ENCODE data around the gene KIF25.
"Not testable (repeated sequence)": the region's sequence is repeated elsewhere in the genome, so short reads cannot be mapped to it uniquely, and the experiment has no call there.

Gene KIF25

DNA sequence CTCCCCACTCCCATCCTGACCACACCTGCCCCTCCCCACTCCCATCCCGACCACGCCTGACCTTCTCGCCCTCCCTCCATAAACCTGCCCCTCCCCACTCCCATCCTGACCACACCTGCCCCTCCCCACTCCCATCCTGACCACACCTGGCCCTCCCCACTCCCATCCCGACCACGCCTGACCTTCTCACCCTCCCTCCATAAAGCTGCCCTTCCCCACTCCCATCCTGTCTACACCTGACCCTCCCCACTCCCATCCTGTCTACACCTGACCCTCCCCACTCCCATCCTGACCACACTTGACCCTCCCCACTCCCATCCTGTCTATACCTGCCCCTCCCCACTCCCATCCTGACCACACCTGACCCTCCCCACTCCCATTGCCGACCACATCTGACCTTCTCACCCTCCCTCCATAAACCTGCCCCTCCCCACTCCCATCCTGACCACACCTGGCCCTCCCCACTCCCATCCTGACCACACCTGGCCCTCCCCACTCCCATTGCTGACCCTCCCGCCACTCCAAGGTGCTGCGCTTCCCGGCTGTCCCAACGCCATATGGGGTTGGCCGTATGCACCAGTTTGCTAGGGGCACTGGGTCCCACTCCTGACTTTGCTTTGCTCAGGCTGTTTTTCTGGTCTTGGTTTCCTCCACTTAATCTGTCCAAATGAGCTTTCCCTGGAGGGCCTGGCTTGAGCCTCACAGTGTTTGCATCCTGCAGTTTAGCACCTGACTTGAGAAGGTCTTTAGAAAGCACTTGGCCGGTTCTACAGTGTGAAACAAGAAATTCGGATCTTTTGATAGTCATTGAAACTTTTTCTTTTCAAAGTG, 2.9 kb downstream of the KIF25 start:
- Mint-ChIP-seq H3K36me3 (peaks cover 4% of the 10 kb centered on the region), H3K4me3 (no peak overlapping the region), H3K9me3 (no peaks in the 10 kb centered on the region), H3K27ac (no peak overlapping the region), H3K4me1 (no peaks in the 10 kb centered on the region)
- ATAC-seq (no peak), DNase-seq (ENCODE audit: low spot score in 2 of 2) (no peak)

DNA sequence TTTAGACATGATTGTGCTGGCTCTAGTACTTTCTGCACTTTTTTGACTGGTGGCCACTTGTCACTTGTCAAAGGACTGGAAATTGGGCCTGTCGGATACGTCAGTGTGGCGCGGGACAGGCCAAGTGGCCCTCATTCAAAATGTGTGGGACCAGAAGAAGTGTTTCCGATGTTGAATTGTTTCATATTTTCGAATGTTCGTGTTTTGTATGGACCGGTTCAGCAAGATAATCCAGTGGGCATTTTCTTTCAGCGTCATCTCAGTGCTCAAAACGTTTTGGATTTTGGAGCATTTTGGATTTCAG, 3.5 kb downstream of the KIF25 start:
- Mint-ChIP-seq H3K9me3 (no peaks in the 10 kb centered on the region), H3K4me3 (no peak overlapping the region), H3K27ac (no peak overlapping the region), H3K4me1 (no peaks in the 10 kb centered on the region), H3K36me3 (peaks cover 4% of the 10 kb centered on the region)
- ATAC-seq: no peak
- DNase-seq (ENCODE audit: low spot score in 2 of 2): no peak

DNA sequence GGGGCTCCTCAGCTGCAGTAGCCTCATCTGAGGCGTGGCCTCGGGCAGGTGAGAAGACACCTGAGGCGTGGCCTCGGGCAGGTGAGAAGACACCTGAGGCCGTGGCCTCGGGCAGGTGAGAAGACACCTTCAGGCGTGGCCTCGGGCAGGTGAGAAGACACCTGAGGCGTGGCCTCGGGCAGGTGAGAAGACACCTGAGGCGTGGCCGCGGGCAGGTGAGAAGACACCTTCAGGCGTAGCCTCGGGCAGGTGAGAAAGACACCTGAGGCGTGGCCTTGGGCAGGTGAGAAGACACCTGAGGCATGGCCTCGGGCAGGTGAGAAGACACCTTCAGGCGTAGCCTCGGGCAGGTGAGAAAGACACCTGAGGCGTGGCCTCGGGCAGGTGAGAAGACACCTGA, 4.0 kb downstream of the KIF25 start:
- H3K27ac Mint-ChIP-seq; DNase-seq (ENCODE audit: low spot score in 2 of 2); H3K4me3 Mint-ChIP-seq; H3K36me3 Mint-ChIP-seq; H3K4me1 Mint-ChIP-seq; H3K9me3 Mint-ChIP-seq; ATAC-seq: not testable (repeated sequence)

DNA sequence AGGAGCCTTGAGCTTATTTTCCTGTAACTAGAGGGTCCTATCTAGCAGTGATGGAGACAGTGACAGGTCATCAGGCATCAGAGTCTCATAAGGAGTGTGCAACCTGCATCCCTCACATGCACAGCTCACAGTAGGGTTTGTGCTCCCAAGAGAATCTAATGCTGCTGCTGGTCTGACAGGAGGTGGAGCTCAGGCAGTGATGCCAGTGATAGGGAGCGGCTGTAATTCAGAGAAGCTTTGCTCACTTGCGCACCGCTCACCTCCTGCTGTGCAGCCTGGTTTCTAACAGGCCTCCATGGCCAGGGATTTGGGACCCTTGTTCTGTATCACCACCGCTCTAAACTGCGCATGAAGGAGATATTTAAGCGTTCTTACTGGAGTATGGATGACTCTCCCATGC, 5.3 kb downstream of the KIF25 start:
- DNase-seq (ENCODE audit: low spot score in 2 of 2): no peak
- Mint-ChIP-seq H3K36me3 (peaks cover 4% of the 10 kb centered on the region), H3K4me1 (no peaks in the 10 kb centered on the region), H3K4me3 (no peak overlapping the region), H3K27ac (no peak overlapping the region), H3K9me3 (no peaks in the 10 kb centered on the region)
- ATAC-seq: no peak

DNA sequence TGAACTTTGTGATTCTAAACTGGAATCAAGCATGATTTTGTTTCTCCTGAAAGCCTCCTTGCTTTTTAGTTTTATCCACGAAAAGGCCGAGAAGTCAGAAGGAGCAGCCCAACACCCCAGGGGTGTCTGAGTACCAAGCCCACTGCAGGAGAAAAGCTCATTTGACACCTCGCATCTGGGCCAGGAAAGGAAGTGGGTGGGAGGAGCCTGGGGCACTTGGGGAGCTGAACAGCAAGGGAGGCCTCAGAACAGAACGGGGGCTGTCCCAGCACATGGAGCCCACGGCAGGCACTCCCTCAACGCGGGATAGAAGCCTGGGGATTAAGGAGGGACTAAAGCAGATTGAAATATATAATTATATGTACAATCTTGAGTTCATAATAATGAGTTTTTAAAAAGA, 6.6 kb downstream of the KIF25 start:
- DNase-seq (ENCODE audit: low spot score in 2 of 2) (no peak), ATAC-seq (no peak)
- Mint-ChIP-seq H3K36me3 (peaks cover 4% of the 10 kb centered on the region), H3K27ac (no peak overlapping the region), H3K9me3 (no peaks in the 10 kb centered on the region), H3K4me1 (no peaks in the 10 kb centered on the region), H3K4me3 (no peak overlapping the region)

DNA sequence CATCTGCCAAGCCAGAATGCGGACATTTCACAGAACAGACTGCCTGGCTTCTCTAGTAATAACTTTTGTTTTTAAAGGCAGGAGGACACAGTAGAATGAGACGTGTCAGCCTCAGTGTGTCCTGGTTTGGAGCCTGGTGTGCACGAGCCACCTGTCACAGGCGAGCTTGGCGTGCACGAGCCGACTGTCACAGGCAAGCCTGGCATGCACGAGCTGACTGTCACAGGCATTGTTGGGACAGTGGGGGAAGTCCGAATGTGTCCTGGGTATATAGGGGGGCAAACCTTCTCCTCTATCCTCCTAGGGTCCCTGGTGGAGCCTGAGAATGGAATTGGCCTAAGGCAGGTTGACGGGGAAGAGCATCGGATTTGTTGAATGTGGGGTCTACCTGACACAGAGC, 7.5 kb downstream of the KIF25 start:
- ATAC-seq (no peak), DNase-seq (ENCODE audit: low spot score in 2 of 2) (no peak)
- H3K4me3 Mint-ChIP-seq: no peak overlapping the region
- peaks cover 4% of the 10 kb centered on the region for H3K36me3 Mint-ChIP-seq
- H3K27ac Mint-ChIP-seq: no peak overlapping the region
- H3K9me3 Mint-ChIP-seq: peaks cover 4% of the 10 kb centered on the region
- H3K4me1 Mint-ChIP-seq: no peaks in the 10 kb centered on the region

DNA sequence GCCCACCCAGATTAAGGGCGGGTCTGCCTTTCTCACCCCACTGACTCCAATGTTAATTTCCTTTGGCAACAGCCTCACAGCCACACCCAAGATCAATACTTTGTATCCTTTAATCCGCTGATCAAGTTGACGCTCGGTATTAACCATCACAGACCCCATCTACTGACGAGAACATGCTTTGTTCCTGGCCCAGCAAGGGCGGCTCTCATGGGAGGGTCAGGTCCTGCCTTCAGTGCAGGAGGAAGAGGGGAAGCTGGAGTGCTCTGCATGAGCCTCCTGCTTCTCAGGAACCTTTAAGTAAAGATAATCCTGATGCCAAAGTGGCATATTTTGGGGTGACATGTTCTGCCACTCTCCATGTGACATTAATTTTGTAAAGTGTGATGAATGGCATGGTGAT, 8.3 kb downstream of the KIF25 start:
- H3K4me1 Mint-ChIP-seq: no peaks in the 10 kb centered on the region
- ATAC-seq (no peak), DNase-seq (ENCODE audit: low spot score in 2 of 2) (no peak)
- no peak overlapping the region for H3K27ac Mint-ChIP-seq
- no peak overlapping the region for H3K4me3 Mint-ChIP-seq
- peaks cover 9% of the 10 kb centered on the region for H3K9me3 Mint-ChIP-seq
- H3K36me3 Mint-ChIP-seq: peaks cover 4% of the 10 kb centered on the region

DNA sequence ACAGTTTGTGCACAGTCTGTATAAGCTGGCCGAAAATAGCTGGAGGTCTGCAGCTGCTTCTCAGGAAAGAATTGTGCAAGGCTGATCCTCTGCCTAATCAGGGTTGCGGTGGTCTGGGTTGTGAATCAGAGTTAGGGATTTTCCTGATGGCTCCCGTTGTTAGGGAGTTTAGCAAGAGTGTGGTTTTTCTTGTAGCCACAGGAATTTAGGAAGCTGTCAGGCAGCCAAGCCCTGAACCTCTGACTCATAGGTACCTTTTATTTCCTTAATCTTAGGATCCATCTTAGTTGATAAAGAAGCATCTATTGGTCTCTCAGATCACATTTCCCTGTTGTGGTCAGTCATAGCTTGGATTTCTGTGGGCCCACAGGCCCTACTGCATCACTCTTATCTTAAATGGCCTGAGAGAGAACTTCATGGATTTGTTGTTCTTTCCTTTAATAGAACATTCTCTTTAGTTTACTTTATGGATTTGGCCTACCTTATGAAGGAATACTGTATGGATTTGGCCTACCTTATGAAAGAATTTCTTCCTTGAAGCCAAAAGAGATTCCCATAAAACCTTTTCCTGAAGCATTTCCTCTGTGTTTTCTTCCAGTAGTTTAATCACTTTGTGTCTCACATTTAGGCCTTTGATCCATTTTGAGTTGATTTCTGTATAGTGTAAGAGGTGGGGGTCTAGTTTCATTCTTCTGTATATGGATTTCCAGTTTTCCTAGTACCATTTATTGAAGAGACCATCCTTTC, 10.3 kb downstream of the KIF25 start:
- H3K36me3 Mint-ChIP-seq: no peaks in the 10 kb centered on the region
- peaks cover 20% of the 10 kb centered on the region for H3K9me3 Mint-ChIP-seq
- ATAC-seq: no peak
- H3K27ac Mint-ChIP-seq: no peak overlapping the region
- no peaks in the 10 kb centered on the region for H3K4me1 Mint-ChIP-seq
- no peak overlapping the region for H3K4me3 Mint-ChIP-seq
- no peak for DNase-seq (ENCODE audit: low spot score in 2 of 2)

DNA sequence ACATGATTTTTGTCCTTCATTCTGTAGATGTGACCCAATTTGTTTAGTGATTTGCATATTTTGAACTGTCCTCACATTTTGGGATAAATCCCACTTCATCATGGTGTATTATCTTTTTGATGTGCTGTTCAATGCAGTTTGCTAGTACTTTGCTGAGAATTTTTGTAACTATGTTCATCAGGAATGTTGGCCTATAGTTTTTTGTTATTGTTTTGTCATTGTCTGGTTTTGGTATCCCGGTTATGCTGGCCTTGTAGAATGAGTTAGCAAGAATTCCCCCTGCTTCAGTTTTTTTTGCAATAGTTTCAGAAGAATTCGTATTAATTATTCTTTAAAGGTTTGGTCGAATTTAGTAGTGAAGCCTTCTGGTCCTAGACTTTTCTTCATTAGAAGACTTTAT, 11.9 kb downstream of the KIF25 start:
- Mint-ChIP-seq H3K4me3 (no peak overlapping the region), H3K27ac (no peak overlapping the region), H3K4me1 (no peaks in the 10 kb centered on the region), H3K36me3 (no peaks in the 10 kb centered on the region), H3K9me3 (peaks cover 20% of the 10 kb centered on the region)
- ATAC-seq: no peak
- DNase-seq (ENCODE audit: low spot score in 2 of 2): no peak

DNA sequence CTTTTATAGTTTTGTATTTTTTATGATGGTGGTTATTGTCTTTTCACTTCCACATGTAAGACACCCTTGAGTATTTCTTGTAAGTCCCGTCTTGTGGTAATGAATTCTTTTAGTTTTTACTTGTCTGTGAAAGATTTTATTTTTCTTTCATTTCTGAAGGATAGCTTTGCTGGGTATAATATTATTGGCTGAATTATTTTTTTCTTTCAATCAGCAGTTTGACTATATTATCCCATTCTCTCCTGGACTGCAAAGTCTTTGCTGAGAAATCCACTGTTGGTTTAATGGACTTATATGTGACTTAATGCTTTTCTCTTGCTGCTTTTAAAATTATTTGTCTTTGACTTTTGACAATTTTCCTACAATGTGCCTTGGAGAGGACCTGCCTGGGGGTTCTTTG, 13.8 kb downstream of the KIF25 start:
- Mint-ChIP-seq H3K4me1 (no peaks in the 10 kb centered on the region), H3K36me3 (no peaks in the 10 kb centered on the region), H3K4me3 (no peak overlapping the region), H3K9me3 (peaks cover 20% of the 10 kb centered on the region), H3K27ac (no peak overlapping the region)
- DNase-seq (ENCODE audit: low spot score in 2 of 2) (no peak), ATAC-seq (no peak)

DNA sequence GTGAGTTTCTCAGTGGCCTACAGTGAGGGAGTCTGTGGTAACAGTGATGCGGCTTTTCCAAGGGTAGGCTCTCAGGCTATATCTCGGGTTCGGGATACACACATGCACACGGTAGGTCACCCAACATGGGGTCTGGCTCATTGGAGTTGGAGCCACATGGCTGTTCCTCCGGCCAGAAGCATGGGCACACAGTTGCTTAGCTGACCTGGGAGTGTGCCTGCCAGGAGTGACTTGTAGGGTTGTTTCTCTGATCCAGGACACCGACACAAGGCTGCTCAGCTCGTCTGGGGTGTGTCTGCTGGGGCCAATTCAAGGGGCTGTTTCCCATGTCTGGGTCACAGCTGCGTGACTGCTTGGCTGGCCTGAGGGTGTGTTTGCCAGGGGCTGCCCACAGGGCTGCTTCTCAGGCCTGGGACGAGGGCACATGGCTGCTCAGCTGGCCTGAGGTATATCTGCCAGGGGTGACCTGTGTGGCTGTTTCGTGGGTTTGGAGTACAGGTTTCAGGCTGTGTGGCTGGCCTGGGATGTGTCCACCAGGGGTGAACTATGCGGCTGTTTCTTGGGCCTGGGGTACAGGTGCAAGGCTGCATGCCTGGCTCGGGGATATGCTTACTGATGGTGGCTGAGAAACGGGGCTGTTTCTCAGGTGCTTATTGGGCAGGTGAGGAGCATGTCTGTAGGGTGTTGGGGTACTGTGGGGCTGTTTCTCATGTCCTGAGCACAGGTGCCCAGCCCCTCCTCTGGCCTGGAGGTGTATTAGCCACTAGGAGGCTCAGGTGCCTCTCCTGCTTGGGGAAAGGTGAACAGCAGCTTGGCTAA, 15.2 kb downstream of the KIF25 start:
- H3K36me3 Mint-ChIP-seq: no peaks in the 10 kb centered on the region
- H3K4me3 Mint-ChIP-seq: no peak overlapping the region
- no peak overlapping the region for H3K27ac Mint-ChIP-seq

DNA sequence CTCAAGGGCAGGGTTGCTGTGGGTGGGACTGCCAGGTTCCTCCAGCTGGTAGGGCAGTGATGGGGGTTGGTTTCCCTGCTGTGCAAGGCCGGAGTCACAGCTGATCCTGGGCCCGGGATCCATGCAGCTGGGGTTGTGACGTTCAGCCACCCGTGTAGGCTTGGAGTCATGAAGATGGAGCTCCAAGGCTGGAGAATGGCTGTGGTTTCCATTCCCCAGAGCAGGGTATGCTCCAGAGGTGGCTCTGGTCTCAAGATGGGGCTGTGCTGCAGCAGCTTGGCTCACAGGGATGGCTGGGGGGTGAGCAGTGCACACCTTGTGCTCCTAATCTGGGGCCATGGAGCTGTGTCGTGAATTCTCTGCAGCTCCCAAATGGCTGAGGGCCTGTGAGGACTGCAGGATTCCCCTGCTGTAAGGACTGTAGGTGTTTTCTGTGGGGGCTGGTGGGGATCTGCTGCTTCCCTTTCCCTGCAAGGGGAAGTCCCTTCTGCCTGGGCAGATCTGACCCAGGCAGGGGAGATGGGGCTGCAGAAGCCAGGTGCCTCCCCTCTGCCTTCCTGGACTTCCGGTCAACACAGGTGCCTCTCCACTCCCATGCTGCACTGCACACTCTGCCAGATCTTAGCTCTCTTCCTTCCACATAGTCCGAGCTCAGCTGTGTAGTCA, 15.9 kb downstream of the KIF25 start:
- DNase-seq (ENCODE audit: low spot score in 2 of 2) (no peak), ATAC-seq (no peak)
- H3K4me1 Mint-ChIP-seq: no peaks in the 10 kb centered on the region
- no peak overlapping the region for H3K4me3 Mint-ChIP-seq
- no peak overlapping the region for H3K27ac Mint-ChIP-seq
- no peaks in the 10 kb centered on the region for H3K36me3 Mint-ChIP-seq
- H3K9me3 Mint-ChIP-seq: peaks cover 20% of the 10 kb centered on the region

More for the DNA sequence above, 15.2 kb downstream of the KIF25 start:
- H3K9me3 Mint-ChIP-seq: peaks cover 20% of the 10 kb centered on the region
- DNase-seq (ENCODE audit: low spot score in 2 of 2): no peak
- no peaks in the 10 kb centered on the region for H3K4me1 Mint-ChIP-seq
- ATAC-seq: no peak

DNA sequence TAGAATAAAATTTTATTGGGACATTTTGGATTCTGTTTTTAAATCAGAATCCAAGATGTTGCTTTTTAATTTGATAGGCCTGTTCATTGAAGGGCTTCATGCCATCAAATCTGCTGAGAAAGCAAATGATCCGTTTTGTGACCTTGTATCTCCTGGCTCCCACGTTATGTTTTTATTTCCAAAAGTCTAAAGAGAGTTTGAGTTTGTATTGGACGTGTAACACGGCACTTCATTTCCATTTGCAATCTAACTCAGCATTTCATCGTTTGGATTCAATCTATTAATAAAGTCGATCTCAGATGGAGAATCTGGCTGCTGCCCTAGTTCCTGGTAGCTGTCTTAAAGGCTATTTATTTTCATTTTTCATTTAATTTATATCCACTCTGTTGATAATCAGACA, 17.0 kb downstream of the KIF25 start:
- no peaks in the 10 kb centered on the region for H3K4me1 Mint-ChIP-seq
- no peak for DNase-seq (ENCODE audit: low spot score in 2 of 2)
- peaks cover 25% of the 10 kb centered on the region for H3K9me3 Mint-ChIP-seq
- no peak for ATAC-seq
- no peaks in the 10 kb centered on the region for H3K36me3 Mint-ChIP-seq
- no peak overlapping the region for H3K27ac Mint-ChIP-seq
- H3K4me3 Mint-ChIP-seq: no peak overlapping the region

DNA sequence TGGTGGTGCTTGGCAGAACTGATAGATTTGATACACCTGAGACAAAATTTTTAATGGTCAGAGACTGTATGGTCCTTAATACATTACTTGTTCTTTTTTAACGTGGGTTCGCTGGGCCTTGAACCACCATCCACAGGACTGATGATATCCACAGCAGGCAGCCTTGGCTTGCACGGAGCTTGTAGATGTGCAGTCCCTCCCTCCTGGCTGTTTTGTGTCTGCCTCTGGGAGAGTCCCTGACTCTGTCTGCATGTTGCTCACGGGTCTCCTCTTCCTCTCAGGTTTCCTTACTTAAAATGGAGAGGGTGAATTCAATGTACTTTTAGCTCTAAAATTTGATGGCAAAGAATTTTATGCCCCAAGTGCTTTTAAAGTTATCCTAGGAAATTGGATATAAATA, 17.5 kb downstream of the KIF25 start:
- H3K4me3 Mint-ChIP-seq: no peak overlapping the region
- no peak for ATAC-seq
- peaks cover 21% of the 10 kb centered on the region for H3K9me3 Mint-ChIP-seq
- no peaks in the 10 kb centered on the region for H3K36me3 Mint-ChIP-seq
- H3K27ac Mint-ChIP-seq: no peak overlapping the region
- DNase-seq (ENCODE audit: low spot score in 2 of 2): no peak
- H3K4me1 Mint-ChIP-seq: no peaks in the 10 kb centered on the region

DNA sequence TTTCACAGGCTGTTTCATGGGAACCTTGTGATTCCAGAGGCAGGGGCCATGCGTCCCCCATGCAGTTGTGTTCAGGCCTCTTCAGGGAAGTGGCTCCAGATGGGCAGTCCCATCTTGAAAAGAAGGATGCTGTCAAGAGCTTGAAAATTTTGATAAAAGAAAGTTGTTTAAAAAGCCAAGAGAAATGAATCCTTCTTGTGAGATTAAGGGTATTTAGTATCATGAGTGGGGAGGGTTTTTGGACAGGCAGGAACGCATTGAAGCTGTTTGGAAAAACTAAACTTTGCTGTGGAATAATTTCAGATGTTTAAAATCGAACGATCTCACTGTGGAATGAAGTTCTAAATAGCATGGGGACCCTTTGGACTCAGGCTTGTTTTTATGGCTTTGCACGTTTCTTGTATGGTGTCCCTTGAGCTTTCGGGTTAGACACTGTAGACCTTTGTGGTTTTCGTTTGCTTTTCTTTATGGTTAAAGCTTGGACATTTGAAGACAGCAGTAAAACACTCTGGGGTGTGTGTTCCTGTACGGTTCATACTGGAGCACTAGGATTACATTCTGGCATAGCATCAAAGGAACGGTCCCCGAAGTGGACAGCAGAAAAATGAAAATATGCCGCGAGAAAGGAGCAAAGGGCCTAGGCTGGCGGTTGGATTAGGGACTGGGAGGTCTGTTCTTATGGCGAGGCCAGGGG, 18.2 kb downstream of the KIF25 start:
- Mint-ChIP-seq H3K4me3 (no peak overlapping the region), H3K27ac (no peak overlapping the region), H3K36me3 (no peaks in the 10 kb centered on the region), H3K4me1 (no peaks in the 10 kb centered on the region), H3K9me3 (peaks cover 18% of the 10 kb centered on the region)
- no peak for DNase-seq (ENCODE audit: low spot score in 2 of 2)
- ATAC-seq: no peak
